H9 (cell line): Measurements from ENCODE around the gene MIEF1. TPM values are rescaled to one million over a fixed set of nuclear protein-coding genes. Genes with fewer than 3 reads are reported as not detected.

Experiments used
- DNase-seq: peaks from one replicate; pipeline ENCODE4 v3.0.0-alpha.2; 2017
- H2AFZ ChIP-seq: one replicate; pipeline ENCODE4 v1.6.1; 2013; ENCODE audit warnings: mild to moderate bottlenecking, low read length, control low read depth, moderate library complexity
- H2AK5ac ChIP-seq: 2 replicates; pipeline ENCODE4 v1.6.1; 2013; ENCODE audit warnings: low read length, control low read depth, mixed read lengths; ENCODE audit not compliant: insufficient read length
- H2BK120ac ChIP-seq: one replicate; pipeline ENCODE4 v1.6.1; 2013; ENCODE audit warnings: low read depth, mild to moderate bottlenecking, low read length, control low read depth, inconsistent platforms; ENCODE audit not compliant: poor library complexity, severe bottlenecking
- H2BK12ac ChIP-seq: 2 replicates; pipeline ENCODE4 v1.6.1; 2013; ENCODE audit warnings: low read length, control low read depth, mixed read lengths, low read depth; ENCODE audit not compliant: insufficient read length
- H2BK15ac ChIP-seq: 2 replicates; pipeline ENCODE4 v1.6.1; 2013; ENCODE audit warnings: low read depth, low read length, control low read depth
- H2BK20ac ChIP-seq: one replicate; pipeline ENCODE4 v1.6.1; 2013; ENCODE audit warnings: low read depth, mild to moderate bottlenecking, low read length, control low read depth, inconsistent platforms; ENCODE audit not compliant: poor library complexity, severe bottlenecking
- H2BK5ac ChIP-seq: 2 replicates; pipeline ENCODE4 v1.6.1; 2013; ENCODE audit warnings: low read length, control low read depth, mixed read lengths; ENCODE audit not compliant: insufficient read length
- H3K14ac ChIP-seq: 2 replicates; pipeline ENCODE4 v1.6.1; 2013; ENCODE audit warnings: low read length, control low read depth; ENCODE audit not compliant: insufficient read depth
- H3K18ac ChIP-seq: 2 replicates; pipeline ENCODE4 v1.6.1; 2013; ENCODE audit warnings: low read depth, mild to moderate bottlenecking, mixed read lengths, low read length, control low read depth; ENCODE audit not compliant: insufficient read length
- H3K23ac ChIP-seq: 2 replicates; pipeline ENCODE4 v1.6.1; 2013; ENCODE audit warnings: low read length, control low read depth, mixed read lengths, low read depth; ENCODE audit not compliant: insufficient read length
- H3K23me2 ChIP-seq: 2 replicates; pipeline ENCODE4 v1.6.1; 2013; ENCODE audit warnings: low read depth, mild to moderate bottlenecking, mixed read lengths, low read length, control low read depth; ENCODE audit not compliant: insufficient read length, poor library complexity, severe bottlenecking
- H3K27ac ChIP-seq: 2 replicates; pipeline ENCODE4 v1.5.1; 2013; ENCODE audit warnings: low read length, control low read depth, mixed read lengths, low read depth; ENCODE audit not compliant: insufficient read length
- H3K27me3 ChIP-seq: 2 replicates; pipeline ENCODE4 v1.6.1; 2013; ENCODE audit warnings: low read length, control low read depth, inconsistent platforms; ENCODE audit not compliant: insufficient read depth
- H3K4ac ChIP-seq: 2 replicates; pipeline ENCODE4 v1.6.1; 2013; ENCODE audit warnings: low read depth, mild to moderate bottlenecking, control low read depth, inconsistent platforms, low read length, moderate library complexity
- H3K4me1 ChIP-seq: 2 replicates; pipeline ENCODE4 v1.6.1; 2013; ENCODE audit warnings: low read length, control low read depth, inconsistent platforms; ENCODE audit not compliant: insufficient read depth
- H3K4me2 ChIP-seq: 2 replicates; pipeline ENCODE4 v1.6.1; 2013; ENCODE audit warnings: low read length, control low read depth, mixed read lengths; ENCODE audit not compliant: insufficient read length, insufficient read depth
- H3K56ac ChIP-seq: 2 replicates; pipeline ENCODE4 v1.6.1; 2013; ENCODE audit warnings: low read depth, mild to moderate bottlenecking, mixed read lengths, low read length, control low read depth; ENCODE audit not compliant: insufficient read length
- H3K79me1 ChIP-seq: 2 replicates; pipeline ENCODE4 v1.6.1; 2013; ENCODE audit warnings: low read depth, mild to moderate bottlenecking, moderate library complexity, low read length, control low read depth, inconsistent platforms; ENCODE audit not compliant: insufficient read depth, poor library complexity, severe bottlenecking
- H3K79me2 ChIP-seq: 2 replicates; pipeline ENCODE4 v1.6.1; 2013; ENCODE audit warnings: low read length, control low read depth, inconsistent platforms; ENCODE audit not compliant: insufficient read depth
- H3K9ac ChIP-seq: 2 replicates; pipeline ENCODE4 v1.6.1; 2013; ENCODE audit warnings: low read length, control low read depth, mixed read lengths; ENCODE audit not compliant: insufficient read length; ENCODE audit errors: extremely low read depth
- H3K9me3 ChIP-seq: one replicate; pipeline ENCODE4 v1.6.1; 2013; ENCODE audit warnings: low read depth, low read length, inconsistent platforms; ENCODE audit not compliant: control insufficient read depth
- H3T11ph ChIP-seq: one replicate; pipeline ENCODE4 v1.6.1; 2013; ENCODE audit warnings: mild to moderate bottlenecking, low read length, control low read depth, inconsistent platforms
- H4K20me1 ChIP-seq: one replicate; pipeline ENCODE4 v1.6.1; 2013; ENCODE audit not compliant: control insufficient read depth, insufficient read length, insufficient read depth
- H4K5ac ChIP-seq: 2 replicates; pipeline ENCODE4 v1.6.1; 2013; ENCODE audit warnings: low read depth, mild to moderate bottlenecking, mixed read lengths, low read length, control low read depth; ENCODE audit not compliant: insufficient read length
- H4K8ac ChIP-seq: replicated peaks from 2 replicates; pipeline ENCODE4 v1.6.1; 2013; ENCODE audit warnings: low read length, control low read depth, mixed read lengths, low read depth; ENCODE audit not compliant: insufficient read length
- H4K91ac ChIP-seq: 2 replicates; pipeline ENCODE4 v1.6.1; 2013; ENCODE audit warnings: low read depth, mild to moderate bottlenecking, moderate library complexity, mixed read lengths, low read length, control low read depth; ENCODE audit not compliant: insufficient read length
- H3K27ac Mint-ChIP-seq, 3 experiments: 2 replicates in 2 of 3; 3 replicates in 1 of 3; pipeline ENCODE4 v1.8.0; 2020 to 2021; ENCODE audit warnings: mixed read lengths in 3 of 3, mild to moderate bottlenecking in 1 of 3, moderate library complexity in 1 of 3
- H3K27me3 Mint-ChIP-seq: 2 replicates; pipeline ENCODE4 v1.8.0; 2021; ENCODE audit warnings: low read depth, mild to moderate bottlenecking, moderate library complexity, mixed read lengths
- H3K36me3 Mint-ChIP-seq, 3 experiments: 2 replicates in 2 of 3; 3 replicates in 1 of 3; pipeline ENCODE4 v1.8.0; 2020 to 2021; ENCODE audit warnings: low read depth in 3 of 3, mixed read lengths in 3 of 3; ENCODE audit not compliant: insufficient read depth in 1 of 3
- H3K4me1 Mint-ChIP-seq, 2 experiments: 2 replicates each; pipeline ENCODE4 v1.8.0; 2020; ENCODE audit warnings: mixed read lengths in 2 of 2
- H3K4me3 Mint-ChIP-seq, 2 experiments: 2 replicates in 1 of 2; 3 replicates in 1 of 2; pipeline ENCODE4 v1.8.0; 2020 to 2021; ENCODE audit warnings: mild to moderate bottlenecking in 2 of 2, mixed read lengths in 2 of 2, moderate library complexity in 1 of 2
- H3K9me3 Mint-ChIP-seq, 2 experiments: 2 replicates in 1 of 2; 3 replicates in 1 of 2; pipeline ENCODE4 v1.8.0; 2020; ENCODE audit warnings: mild to moderate bottlenecking in 2 of 2, mixed read lengths in 2 of 2, moderate library complexity in 1 of 2
- WGBS: extraction: QIAGEN DNeasy Blood & Tissue Kit; methylation state at CpG from one replicate; pipeline ENCODE4 v1.1.7; 2013; ENCODE audit warnings: missing lambda C conversion rate, low lambda C conversion rate, mixed read lengths; ENCODE audit not compliant: insufficient read length; ENCODE audit errors: extremely low coverage; 5-methylcytosine and 5-hydroxymethylcytosine counted together
- total RNA-seq: library from RNA; stranded (reverse); gene quantifications from 2 replicates; pipeline ENCODE4 v1.2.1, GENCODE V29; 2021
- TF ChIP-seq, protein P1 (sequence below): fragments of 200-600 bp; sonication (generic); conservative IDR thresholded peaks from 3 replicates; pipeline ENCODE4 v1.8.0; 2021; ENCODE audit warnings: antibody characterized with exemption, mild to moderate bottlenecking

The MIEF1 gene
- total RNA-seq, 1 experiment from 2014 or later = 32.6 TPM

DNA sequence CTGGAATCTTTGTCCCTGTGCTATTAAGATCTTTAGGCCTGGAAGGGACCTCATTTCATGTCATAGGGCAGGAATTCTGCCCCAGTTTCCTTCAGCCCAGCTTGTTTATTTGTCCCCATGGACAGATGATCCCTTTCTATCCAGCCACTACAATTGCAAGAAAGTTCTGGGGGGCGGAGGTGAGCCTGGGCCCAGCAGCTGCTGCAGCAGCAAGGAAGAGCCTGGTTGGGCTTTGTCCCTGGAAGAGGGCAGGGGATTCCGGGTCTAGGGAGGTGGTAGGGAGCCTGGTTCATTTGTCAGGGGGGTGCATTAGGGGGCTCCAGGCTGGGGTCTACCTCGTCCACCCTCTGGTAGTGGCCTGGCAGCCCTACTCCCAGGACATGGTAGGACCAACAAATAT lies 52.1 kb downstream of the MIEF1 start:
- H3K27me3 ChIP-seq = peaks cover 33% of the 10 kb centered on the region
- H3K27me3 Mint-ChIP-seq = peaks cover 83% of the 10 kb centered on the region
- WGBS = no CpG with 5 or more reads among the region's 3 CpGs

More for the DNA sequence above, 52.1 kb downstream of the MIEF1 start:
- no peak overlapping the region for H3K23ac ChIP-seq
- H2AK5ac ChIP-seq = no peak overlapping the region
- no peak overlapping the region for H2BK12ac ChIP-seq
- H3K9ac ChIP-seq = no peak overlapping the region
- H3K79me1 ChIP-seq = no peaks in the 10 kb centered on the region
- H3K9me3 ChIP-seq = no peaks in the 10 kb centered on the region
- H3K18ac ChIP-seq = no peak overlapping the region
- Mint-ChIP-seq H3K4me3 (no peak overlapping the region), H3K27ac (no peak overlapping the region), H3K9me3 (no peaks in the 10 kb centered on the region), H3K4me1 (peaks cover 5 to 10% of the 10 kb centered on the region in 2 experiments), H3K36me3 (no peaks in the 10 kb centered on the region; a peak in 1 of 7 replicates)
- no peak overlapping the region for H3K27ac ChIP-seq
- H2BK15ac ChIP-seq = no peak overlapping the region
- H2BK120ac ChIP-seq = no peak overlapping the region
- no peak overlapping the region for H2BK20ac ChIP-seq
- no peak overlapping the region for H4K5ac ChIP-seq
- H3K4me2 ChIP-seq = no peak overlapping the region
- no peak overlapping the region for H3T11ph ChIP-seq
- H4K20me1 ChIP-seq = no peaks in the 10 kb centered on the region
- DNase-seq = no peak
- no peaks in the 10 kb centered on the region for H3K4me1 ChIP-seq
- H2BK5ac ChIP-seq = no peak overlapping the region
- H3K56ac ChIP-seq = no peak overlapping the region
- H3K14ac ChIP-seq = no peak overlapping the region
- H4K91ac ChIP-seq = no peak overlapping the region
- no peak overlapping the region for H3K4ac ChIP-seq
- H3K23me2 ChIP-seq = peaks cover 4% of the 10 kb centered on the region
- TF ChIP-seq, protein P1, sequence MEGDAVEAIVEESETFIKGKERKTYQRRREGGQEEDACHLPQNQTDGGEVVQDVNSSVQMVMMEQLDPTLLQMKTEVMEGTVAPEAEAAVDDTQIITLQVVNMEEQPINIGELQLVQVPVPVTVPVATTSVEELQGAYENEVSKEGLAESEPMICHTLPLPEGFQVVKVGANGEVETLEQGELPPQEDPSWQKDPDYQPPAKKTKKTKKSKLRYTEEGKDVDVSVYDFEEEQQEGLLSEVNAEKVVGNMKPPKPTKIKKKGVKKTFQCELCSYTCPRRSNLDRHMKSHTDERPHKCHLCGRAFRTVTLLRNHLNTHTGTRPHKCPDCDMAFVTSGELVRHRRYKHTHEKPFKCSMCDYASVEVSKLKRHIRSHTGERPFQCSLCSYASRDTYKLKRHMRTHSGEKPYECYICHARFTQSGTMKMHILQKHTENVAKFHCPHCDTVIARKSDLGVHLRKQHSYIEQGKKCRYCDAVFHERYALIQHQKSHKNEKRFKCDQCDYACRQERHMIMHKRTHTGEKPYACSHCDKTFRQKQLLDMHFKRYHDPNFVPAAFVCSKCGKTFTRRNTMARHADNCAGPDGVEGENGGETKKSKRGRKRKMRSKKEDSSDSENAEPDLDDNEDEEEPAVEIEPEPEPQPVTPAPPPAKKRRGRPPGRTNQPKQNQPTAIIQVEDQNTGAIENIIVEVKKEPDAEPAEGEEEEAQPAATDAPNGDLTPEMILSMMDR = no peak
- no peaks in the 10 kb centered on the region for H3K79me2 ChIP-seq
- no peak overlapping the region for H2AFZ ChIP-seq
- no peak overlapping the region for H4K8ac ChIP-seq
